MV-4-11 (cell line): ENCODE measurements around the gene TRIM54.
"Not testable (repeated sequence)": the region's sequence is repeated elsewhere in the genome, so short reads cannot be mapped to it uniquely, and the experiment has no call there.

Source experiments
- DNase-seq: peaks from one replicate; lab custom pipeline; 2025; lab: John Stamatoyannopoulos, UW

The TRIM54 gene

DNA sequence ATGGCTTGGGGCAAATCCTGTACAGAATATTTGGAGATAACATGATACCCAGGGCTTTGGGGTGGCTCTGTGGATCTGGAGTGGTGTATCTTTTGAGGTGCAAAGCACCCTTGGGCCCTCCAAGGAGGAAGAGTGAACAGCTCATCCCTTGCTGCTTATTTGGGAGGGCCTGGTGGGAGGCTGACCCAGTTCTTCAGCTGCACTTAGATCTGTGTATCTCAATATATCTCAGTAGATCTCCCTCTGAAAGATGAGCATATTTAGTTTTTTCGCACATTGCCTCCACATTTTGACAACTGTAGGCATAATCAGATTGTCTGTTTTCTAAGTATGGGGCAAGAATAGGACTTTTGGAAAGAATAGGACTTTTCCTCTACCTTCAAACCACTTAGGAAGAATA, 2.8 kb downstream of the TRIM54 start:
- no peak for DNase-seq

DNA sequence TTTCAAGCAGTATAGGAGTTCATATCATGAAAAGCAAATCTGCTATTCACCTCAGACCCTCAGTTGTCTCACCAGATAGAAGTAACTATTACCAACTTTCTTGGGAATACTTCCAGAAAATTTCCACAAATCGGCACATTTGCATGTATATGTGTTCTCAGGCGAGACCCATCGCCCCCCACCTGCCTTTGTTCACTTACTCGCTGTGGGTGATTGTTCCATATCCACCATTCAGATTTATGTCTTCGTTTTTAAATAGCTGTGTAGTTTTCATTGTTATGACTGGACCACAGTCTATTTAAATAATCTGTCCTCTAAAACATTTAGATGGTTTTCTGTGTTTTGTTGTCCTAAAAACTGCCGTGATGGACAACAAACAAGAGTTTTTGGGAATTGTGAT, 3.3 kb downstream of the TRIM54 start:
- no peak for DNase-seq

DNA sequence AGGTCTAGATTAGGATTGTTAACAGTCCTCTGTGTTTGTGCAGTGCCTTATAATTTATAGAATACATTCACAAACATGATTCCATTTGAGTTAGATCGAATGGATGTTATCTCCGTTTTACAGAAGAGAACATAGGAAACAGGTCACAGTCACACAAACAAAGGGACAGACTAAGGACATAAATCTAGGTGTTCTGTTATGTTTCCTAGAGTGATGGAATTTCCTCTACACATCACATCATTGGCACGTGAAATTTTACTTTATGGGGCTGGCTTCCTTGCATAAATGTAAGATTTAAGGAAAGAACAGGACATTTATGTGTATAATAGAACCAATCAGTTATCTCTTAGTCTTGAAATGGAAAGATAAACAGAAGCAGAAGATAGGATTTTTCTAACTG, 6.4 kb downstream of the TRIM54 start:
- DNase-seq = no peak

DNA sequence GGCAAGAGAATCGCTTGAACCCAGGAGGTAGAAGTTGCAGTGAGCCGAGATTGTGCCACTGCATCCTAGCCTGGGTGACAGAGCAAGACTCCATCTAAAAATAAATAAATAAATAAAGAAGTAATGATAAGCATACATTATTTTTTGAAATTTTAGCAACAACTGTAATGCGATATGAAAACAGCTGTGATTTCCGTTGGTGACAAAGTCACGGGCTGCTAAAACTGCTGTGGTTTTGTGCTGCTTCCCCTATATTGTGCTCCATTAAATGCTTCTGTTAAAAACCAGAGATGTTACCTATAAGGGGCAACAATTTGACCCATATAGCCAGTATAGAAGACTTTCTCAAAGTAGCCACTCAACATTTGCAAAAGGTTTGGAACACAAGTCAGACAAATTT, 8.3 kb downstream of the TRIM54 start:
- peak; percentile 27 for DNase-seq

DNA sequence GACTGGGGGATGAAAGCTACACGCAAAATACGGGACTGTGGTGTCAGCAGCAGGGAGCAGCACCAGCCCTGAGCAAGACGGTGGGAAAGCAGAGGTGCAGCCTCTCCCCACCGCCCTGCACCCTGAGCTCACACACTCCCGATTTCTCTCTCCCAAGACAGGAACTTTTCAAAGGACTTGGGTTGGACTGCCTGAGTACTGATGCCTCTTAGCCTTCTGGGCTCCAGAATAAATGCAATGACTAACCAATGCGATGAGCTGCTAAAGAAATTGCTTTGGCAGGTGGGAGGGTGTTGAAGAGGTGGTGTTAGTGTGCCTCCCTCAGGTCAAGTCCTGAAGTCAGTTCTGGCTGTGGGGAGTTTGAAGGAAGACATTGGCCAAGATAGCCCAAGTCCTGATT, 9.6 kb downstream of the TRIM54 start:
- no peak for DNase-seq

GRCh38 chr2:27294928-27295327, 12.7 kb downstream of the TRIM54 start:
- DNase-seq = no peak

DNA sequence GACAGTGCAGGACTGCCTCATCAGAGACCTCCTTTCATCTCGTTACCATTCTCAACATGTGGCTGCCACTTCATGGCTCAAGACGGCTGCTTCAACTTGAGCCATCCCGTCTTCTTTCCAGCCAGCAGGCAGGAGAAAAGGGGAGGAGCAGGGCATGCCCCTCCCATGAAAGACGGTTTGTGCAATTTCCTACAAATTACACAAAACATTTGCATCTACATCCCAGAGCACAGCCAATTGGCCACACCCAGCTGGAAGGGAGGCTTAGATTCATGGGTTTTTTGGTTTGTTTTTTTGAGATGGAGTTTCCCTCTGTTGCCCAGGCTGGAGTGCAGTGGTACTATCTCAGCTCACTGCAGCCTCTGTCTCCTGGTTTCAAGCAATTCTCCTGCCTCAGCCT, 14.3 kb downstream of the TRIM54 start:
- peak; percentile 59 for DNase-seq

- no peak for DNase-seq
Measured at GRCh38 chr2:27297195-27297594, 15.0 kb downstream of the TRIM54 start.

DNA sequence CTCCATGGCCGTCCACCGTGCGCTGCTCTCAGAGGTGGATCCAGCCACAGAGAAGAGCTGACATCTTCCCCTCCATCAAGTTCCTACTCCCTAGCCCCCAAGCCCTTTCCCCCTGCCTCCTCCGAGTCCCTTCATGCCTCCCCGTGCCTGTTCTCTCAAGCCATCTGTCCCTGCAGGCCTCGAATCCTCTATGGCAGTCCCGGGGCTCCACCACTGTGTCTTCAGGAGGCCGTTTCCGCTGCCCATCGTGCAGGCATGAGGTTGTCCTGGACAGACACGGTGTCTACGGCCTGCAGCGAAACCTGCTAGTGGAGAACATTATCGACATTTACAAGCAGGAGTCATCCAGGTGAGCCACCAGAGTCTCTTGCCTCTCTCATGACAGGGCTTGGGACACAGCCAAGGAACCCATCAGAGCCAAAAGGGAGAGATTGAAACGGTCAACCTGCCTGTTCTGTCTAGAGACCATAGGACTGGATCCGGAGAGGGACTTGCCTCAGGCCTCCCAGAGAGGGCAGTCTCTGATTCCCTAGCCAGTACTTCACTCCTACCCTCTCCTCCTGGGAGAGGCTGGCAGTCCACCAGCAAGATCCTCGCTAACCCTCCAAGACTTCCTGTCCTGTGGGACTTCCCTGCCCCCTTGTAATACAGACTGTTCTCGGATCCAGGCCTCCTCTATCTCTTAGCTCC, 16.3 kb downstream of the TRIM54 start:
- DNase-seq = no peak

DNA sequence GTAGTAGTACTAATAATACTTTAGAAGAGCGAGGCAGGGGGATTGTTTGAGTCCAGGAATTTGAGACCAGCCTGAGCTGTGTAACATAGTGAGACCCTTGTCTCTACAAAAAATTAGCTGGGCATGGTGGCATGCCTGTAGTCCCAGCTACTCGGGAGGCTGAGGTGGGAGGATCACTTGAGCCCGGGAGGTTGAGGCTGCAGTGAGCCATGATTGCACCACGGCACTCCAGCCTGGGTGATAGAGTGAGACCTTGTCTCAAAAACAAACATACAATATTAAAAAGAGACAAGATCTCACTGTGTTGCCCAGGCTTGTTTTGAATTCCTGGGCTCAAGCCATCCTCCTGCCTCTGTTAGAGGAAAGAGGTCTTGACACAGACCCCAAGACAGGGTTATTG, 18.4 kb downstream of the TRIM54 start:
- DNase-seq = not testable (repeated sequence)

DNA sequence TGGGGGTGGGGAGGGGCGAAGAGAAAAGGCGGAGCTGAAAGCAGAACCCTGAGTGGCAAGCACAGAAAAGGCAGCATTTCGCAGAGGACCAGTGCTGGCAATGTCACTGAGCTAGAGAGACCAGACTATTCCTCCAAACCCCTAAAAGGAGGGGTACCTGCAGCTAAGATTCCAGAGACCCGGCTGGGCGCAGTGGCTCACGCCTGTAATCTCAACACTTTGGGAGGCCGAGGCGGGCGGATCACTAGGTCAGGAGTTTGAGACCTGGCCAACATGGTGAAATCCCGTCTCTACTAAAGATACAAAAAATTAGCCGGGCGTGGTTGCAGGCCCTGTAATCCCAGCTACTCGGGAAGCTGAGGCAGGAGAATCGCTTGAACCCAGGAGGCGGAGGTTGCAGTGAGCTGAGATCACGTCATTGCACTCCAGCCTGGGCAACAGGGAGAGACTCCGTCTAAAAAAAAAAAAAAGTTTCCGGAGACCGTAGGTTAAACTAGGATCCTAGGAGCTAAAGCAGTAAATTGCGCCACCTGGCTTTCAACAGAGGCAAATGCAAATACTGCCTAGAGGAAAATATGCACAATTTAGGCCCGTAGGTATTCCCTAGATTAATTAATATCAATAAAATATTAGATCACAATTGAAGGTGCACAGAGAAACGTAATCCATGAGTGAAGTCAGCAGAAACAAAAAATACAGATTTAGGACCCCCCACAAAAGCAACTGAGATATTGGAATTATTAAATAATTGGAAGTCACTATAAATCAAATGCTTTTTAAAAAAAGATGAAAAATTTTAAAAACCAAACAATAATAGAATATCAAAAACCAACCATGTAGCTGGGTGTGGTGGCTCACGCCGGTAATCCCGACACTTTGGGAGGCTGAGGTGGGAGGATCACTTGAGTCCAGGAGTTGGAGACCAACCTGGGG, 21.1 kb downstream of the TRIM54 start:
- peak; percentile 80 for DNase-seq

DNA sequence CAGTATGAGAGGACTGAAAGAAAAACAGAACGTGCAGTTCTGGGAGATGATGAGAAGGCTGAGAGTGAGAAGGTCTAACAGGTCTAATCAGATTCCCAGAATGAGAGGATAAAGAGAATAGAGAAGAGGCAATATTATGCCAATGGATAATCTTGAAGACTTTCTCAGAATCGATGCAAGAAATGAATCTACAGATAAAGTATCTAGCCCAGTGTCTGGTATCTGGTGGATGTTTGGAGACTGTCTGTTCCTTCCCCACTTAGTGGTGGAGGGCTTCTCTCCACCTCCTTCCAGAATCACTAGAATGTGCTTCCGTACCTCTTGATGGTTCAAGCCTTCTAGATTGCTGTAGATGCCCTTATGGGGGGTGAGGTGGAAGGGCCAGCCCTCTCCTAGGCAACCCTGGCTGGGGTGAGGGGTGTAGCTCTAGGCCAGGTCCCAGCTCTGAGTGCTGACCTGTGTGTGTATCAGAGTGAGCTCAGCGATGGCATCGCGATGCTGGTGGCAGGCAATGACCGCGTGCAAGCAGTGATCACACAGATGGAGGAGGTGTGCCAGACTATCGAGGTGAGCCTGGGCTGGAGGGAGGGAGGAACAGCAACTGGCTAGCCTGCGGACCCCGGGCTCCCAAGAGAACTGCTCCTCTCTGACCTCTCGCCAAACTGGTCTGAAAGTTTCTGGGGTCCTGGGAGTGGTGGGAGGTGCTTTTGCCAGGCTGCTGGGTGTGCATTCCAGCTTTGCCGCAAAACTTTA, 22.4 kb downstream of the TRIM54 start:
- DNase-seq = no peak

- DNase-seq = no peak
Measured at GRCh38 chr2:27305516-27305915, 23.3 kb downstream of the TRIM54 start.

GRCh38 chr2:27306136-27306535, 23.9 kb downstream of the TRIM54 start:
- no peak for DNase-seq

DNA sequence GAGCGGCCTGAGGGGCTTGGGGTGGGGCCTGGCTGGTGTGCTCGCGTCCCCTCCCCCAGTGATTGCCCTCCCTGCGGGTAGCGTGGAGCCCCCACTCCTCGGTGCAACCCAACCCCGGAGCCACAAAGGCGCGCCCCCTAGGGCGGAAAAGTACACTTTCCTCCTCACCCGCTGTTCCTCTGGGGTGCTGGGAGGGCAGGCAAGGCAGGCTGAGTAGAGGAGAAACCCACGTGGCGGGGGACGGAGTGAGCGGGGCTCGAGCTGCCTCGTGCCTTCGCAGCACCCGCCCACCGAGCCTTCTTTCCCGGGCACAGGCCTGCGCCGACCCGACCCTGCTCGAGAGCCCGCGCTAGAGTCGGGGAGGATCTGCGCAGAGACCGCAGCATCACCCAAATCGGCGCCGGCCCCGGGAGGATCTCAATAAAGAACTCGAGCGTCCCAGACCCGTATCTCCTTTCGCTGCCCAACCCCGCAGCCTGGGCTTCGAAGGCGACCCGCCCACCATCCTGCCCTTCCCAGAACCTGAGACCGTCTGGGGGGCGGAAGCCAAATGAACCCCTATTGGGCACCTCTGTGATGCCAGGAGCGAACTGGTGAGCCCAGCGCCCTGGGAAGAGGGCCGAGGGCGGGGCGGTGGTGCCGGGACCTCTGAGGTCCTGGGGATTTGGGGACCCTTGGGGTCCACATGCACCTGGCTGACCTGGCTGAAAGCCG, 24.5 kb downstream of the TRIM54 start:
- no peak for DNase-seq

- DNase-seq = no peak
Measured at GRCh38 chr2:27307287-27307544, 25.0 kb downstream of the TRIM54 start.

- no peak for DNase-seq
Measured at GRCh38 chr2:27307545-27308358, 25.5 kb downstream of the TRIM54 start.

- DNase-seq = no peak
Measured at GRCh38 chr2:27308359-27308881, 26.2 kb downstream of the TRIM54 start, which contains the start of gene UCN. TSS of gene UCN (minus strand) at chr2:27308445. CDS start at chr2:27307895, 550 bp downstream.

DNA sequence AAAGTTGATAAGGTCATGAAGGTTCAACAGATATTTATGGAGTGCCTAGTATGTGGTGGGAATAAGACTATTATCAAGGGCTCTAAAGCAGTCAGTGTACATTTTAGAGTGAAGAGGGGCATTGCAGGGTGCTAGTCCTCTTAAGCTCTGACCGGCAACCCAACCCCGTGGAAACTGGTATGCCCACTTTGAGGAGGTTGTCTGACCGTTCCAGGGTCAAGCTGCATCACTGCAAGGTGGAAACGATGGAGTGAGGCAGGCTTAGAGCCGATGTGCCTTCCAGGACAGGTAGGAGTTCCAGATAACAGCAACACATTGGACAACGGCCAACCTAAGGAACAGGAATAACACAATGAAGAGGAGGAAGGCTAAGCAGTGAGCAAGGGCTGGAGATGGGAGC, 27.4 kb downstream of the TRIM54 start:
- no peak for DNase-seq

DNA sequence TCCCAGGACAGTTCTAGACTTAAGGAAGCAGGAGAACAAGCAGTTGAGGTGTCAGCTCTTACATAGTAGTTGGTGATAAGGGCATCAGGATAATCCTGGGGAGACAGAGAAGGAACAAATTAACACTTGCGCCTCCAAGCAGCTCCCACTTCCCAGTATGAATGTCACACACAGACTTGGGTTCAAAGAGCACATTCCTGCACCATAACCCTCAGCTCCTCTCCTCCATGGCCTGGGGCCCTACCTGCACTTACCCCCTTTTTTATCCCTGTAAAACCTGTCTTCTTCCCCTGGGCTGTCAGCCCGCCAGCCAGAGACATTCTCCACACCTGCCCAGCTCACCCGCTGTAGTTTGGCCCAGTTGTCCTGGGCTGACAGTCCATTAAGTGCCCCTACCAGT, 29.9 kb downstream of the TRIM54 start:
- DNase-seq = no peak
